Mesenchymal stem cell (in vitro differentiated cells and primary cell): Measurements from ENCODE around the gene CELF5.
"Not testable (repeated sequence)": the region's sequence is repeated elsewhere in the genome, so short reads cannot be mapped to it uniquely, and the experiment has no call there.

Experiments
- DNase-seq: peaks from one replicate; pipeline ENCODE4 v3.0.0-alpha.2; 2013
- H2AFZ ChIP-seq: one replicate; pipeline ENCODE4 v1.6.1; 2013; ENCODE audit warnings: low read depth, mild to moderate bottlenecking, control low read depth, inconsistent platforms, low read length, moderate library complexity
- H2AK5ac ChIP-seq: 2 replicates; pipeline ENCODE4 v1.6.1; 2013; ENCODE audit warnings: low read length, moderate library complexity, mild to moderate bottlenecking, inconsistent platforms; ENCODE audit not compliant: severe bottlenecking
- H2BK120ac ChIP-seq: one replicate; pipeline ENCODE4 v1.6.1; 2013; ENCODE audit warnings: low read depth, mild to moderate bottlenecking, inconsistent platforms, low read length, moderate library complexity
- H2BK12ac ChIP-seq, 2 experiments: one replicate each; pipeline ENCODE4 v1.6.1; 2013; ENCODE audit warnings: inconsistent platforms in 2 of 2, low read length in 2 of 2, mild to moderate bottlenecking in 2 of 2, moderate library complexity in 2 of 2, control low read depth in 1 of 2
- H2BK15ac ChIP-seq: one replicate; pipeline ENCODE4 v1.6.1; 2013; ENCODE audit warnings: mild to moderate bottlenecking, low read depth, inconsistent platforms; ENCODE audit not compliant: poor library complexity, severe bottlenecking
- H2BK5ac ChIP-seq: 2 replicates; pipeline ENCODE4 v1.6.1; 2013; ENCODE audit warnings: low read depth, mild to moderate bottlenecking, low read length, control low read depth, inconsistent platforms; ENCODE audit not compliant: poor library complexity, severe bottlenecking
- H3K14ac ChIP-seq, 2 experiments: one replicate each; pipeline ENCODE4 v1.6.1; 2013; ENCODE audit warnings: inconsistent platforms in 2 of 2, low read length in 2 of 2, control low read depth in 1 of 2, mild to moderate bottlenecking in 1 of 2, moderate library complexity in 1 of 2
- H3K18ac ChIP-seq, 2 experiments: one replicate each; pipeline ENCODE4 v1.6.1; 2013; ENCODE audit warnings: inconsistent platforms in 2 of 2, low read length in 2 of 2, control low read depth in 1 of 2, low read depth in 1 of 2, mild to moderate bottlenecking in 1 of 2
- H3K23ac ChIP-seq, 2 experiments: one replicate each; pipeline ENCODE4 v1.6.1; 2013; ENCODE audit warnings: inconsistent platforms in 2 of 2, low read length in 2 of 2, mild to moderate bottlenecking in 2 of 2, moderate library complexity in 2 of 2, control low read depth in 1 of 2
- H3K27ac ChIP-seq: 2 replicates; pipeline ENCODE4 v1.5.1; 2013; ENCODE audit warnings: mild to moderate bottlenecking, moderate library complexity, low read length, control low read depth, inconsistent platforms; ENCODE audit not compliant: poor library complexity, severe bottlenecking
- H3K27me3 ChIP-seq, 2 experiments: 2 replicates each; pipeline versions ENCODE4 v1.6.1 to v1.7.0; 2013; ENCODE audit warnings: low read length in 2 of 2, mild to moderate bottlenecking in 2 of 2, moderate library complexity in 2 of 2, control low read depth in 1 of 2, inconsistent platforms in 1 of 2; ENCODE audit not compliant: control insufficient read depth in 1 of 2, insufficient read depth in 1 of 2
- H3K36me3 ChIP-seq, 2 experiments: 2 replicates each; pipeline versions ENCODE4 v1.6.1 to v1.7.0; 2013; ENCODE audit warnings: low read length in 2 of 2, control low read depth in 1 of 2, inconsistent platforms in 1 of 2, low read depth in 1 of 2, mild to moderate bottlenecking in 1 of 2; ENCODE audit not compliant: insufficient read depth in 2 of 2, control insufficient read depth in 1 of 2
- H3K4ac ChIP-seq, 2 experiments: one replicate each; pipeline ENCODE4 v1.6.1; 2013; ENCODE audit warnings: inconsistent platforms in 2 of 2, low read length in 2 of 2, mild to moderate bottlenecking in 2 of 2, moderate library complexity in 2 of 2, control low read depth in 1 of 2, low read depth in 1 of 2
- H3K4me1 ChIP-seq: 2 replicates; pipeline ENCODE4 v1.6.1; 2013; ENCODE audit warnings: low read depth, low read length, control low read depth; ENCODE audit not compliant: control insufficient read depth, insufficient read depth
- H3K4me2 ChIP-seq: 2 replicates; pipeline ENCODE4 v1.6.1; 2013; ENCODE audit warnings: low read length, mild to moderate bottlenecking, inconsistent platforms; ENCODE audit not compliant: poor library complexity, severe bottlenecking
- H3K4me3 ChIP-seq, 2 experiments: 2 replicates each; pipeline versions ENCODE4 v1.5.1 to v1.7.0; 2013; ENCODE audit warnings: low read length in 2 of 2, mild to moderate bottlenecking in 2 of 2, control low read depth in 1 of 2, low read depth in 1 of 2; ENCODE audit not compliant: insufficient read depth in 1 of 2
- H3K79me1 ChIP-seq: replicated peaks from 2 replicates; pipeline ENCODE4 v1.6.1; 2013; ENCODE audit warnings: mild to moderate bottlenecking, control low read depth, low read length, inconsistent platforms; ENCODE audit not compliant: poor library complexity, severe bottlenecking
- H3K9ac ChIP-seq: 2 replicates; pipeline ENCODE4 v1.7.0; 2013; ENCODE audit warnings: mild to moderate bottlenecking, low read length, moderate library complexity
- H3K9me3 ChIP-seq: 2 replicates; pipeline ENCODE4 v1.7.0; 2013; ENCODE audit warnings: mild to moderate bottlenecking, low read length; ENCODE audit not compliant: control insufficient read depth
- H4K8ac ChIP-seq: one replicate; pipeline ENCODE4 v1.6.1; 2013; ENCODE audit warnings: inconsistent platforms, mild to moderate bottlenecking, low read length, moderate library complexity
- H4K91ac ChIP-seq: one replicate; pipeline ENCODE4 v1.6.1; 2013; ENCODE audit warnings: mild to moderate bottlenecking, low read length, inconsistent platforms
- WGBS: methylation state at CpG from one replicate; pipeline ENCODE4 v1.1.7; 2013; ENCODE audit warnings: mixed read lengths; 5-methylcytosine and 5-hydroxymethylcytosine counted together

The CELF5 gene

GRCh38 chr19:3202346-3202745 is 22.1 kb upstream of the CELF5 start:
- Histone ChIP-seq H3K4me3 (no peak overlapping the region), H2AK5ac (no peak overlapping the region)

DNA sequence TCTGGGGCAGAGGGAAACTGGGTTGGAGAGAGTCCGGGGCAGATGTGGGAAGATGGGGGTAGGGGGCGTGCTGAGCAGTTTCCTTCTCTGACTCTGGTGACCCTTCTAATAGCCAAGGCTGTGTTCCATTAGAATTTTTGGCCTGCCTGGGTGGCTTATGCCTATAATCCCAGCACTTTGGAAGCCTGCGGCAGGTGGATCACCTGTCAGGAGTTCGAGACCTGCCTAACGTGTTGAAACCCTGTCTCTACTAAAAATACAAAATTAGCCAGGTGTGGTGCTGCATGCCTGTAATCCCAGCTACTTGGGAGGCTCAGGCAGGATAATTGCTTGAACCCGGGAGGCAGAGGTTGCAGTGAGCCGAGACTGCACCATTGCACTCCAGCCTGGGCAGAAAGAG is 21.6 kb upstream of the CELF5 start:
- WGBS: 99% methylated on average over 5 of the region's 7 CpGs
- not testable (repeated sequence) for H2AK5ac ChIP-seq, H3K4ac ChIP-seq, H2BK12ac ChIP-seq, H2AFZ ChIP-seq, H3K4me2 ChIP-seq, H3K27me3 ChIP-seq, H4K8ac ChIP-seq, H2BK120ac ChIP-seq, DNase-seq, H3K9ac ChIP-seq, H3K18ac ChIP-seq, H3K4me3 ChIP-seq, H3K4me1 ChIP-seq, H2BK5ac ChIP-seq, H3K23ac ChIP-seq, H4K91ac ChIP-seq, H3K9me3 ChIP-seq, H2BK15ac ChIP-seq, H3K27ac ChIP-seq, H3K14ac ChIP-seq
- Histone ChIP-seq H3K79me1 (peaks cover 16% of the 10 kb centered on the region), H3K36me3 (peaks cover 46 to 80% of the 10 kb centered on the region in 2 experiments)

More at GRCh38 chr19:3202346-3202745, 22.1 kb upstream of the CELF5 start:
- no peaks in the 10 kb centered on the region for H3K9me3 ChIP-seq
- no peak overlapping the region for H2BK5ac ChIP-seq
- no peak overlapping the region for H2BK120ac ChIP-seq
- H3K18ac ChIP-seq: no peak overlapping the region
- no peak overlapping the region for H3K4me2 ChIP-seq
- peaks cover 40 to 75% of the 10 kb centered on the region in 2 experiments for H3K36me3 ChIP-seq
- no peak for DNase-seq
- H2AFZ ChIP-seq: no peak overlapping the region
- no peak overlapping the region for H3K14ac ChIP-seq
- no peak overlapping the region for H4K8ac ChIP-seq
- no peaks in the 10 kb centered on the region for H3K27me3 ChIP-seq
- no peak overlapping the region for H3K9ac ChIP-seq
- 95% methylated on average over 12 of the region's 12 CpGs for WGBS
- no peak overlapping the region for H2BK12ac ChIP-seq
- H3K4ac ChIP-seq: no peak overlapping the region
- no peaks in the 10 kb centered on the region for H3K4me1 ChIP-seq
- H3K27ac ChIP-seq: no peak overlapping the region
- no peak overlapping the region for H4K91ac ChIP-seq
- no peak overlapping the region for H3K23ac ChIP-seq
- no peak overlapping the region for H2BK15ac ChIP-seq
- peaks cover 16% of the 10 kb centered on the region for H3K79me1 ChIP-seq

DNA sequence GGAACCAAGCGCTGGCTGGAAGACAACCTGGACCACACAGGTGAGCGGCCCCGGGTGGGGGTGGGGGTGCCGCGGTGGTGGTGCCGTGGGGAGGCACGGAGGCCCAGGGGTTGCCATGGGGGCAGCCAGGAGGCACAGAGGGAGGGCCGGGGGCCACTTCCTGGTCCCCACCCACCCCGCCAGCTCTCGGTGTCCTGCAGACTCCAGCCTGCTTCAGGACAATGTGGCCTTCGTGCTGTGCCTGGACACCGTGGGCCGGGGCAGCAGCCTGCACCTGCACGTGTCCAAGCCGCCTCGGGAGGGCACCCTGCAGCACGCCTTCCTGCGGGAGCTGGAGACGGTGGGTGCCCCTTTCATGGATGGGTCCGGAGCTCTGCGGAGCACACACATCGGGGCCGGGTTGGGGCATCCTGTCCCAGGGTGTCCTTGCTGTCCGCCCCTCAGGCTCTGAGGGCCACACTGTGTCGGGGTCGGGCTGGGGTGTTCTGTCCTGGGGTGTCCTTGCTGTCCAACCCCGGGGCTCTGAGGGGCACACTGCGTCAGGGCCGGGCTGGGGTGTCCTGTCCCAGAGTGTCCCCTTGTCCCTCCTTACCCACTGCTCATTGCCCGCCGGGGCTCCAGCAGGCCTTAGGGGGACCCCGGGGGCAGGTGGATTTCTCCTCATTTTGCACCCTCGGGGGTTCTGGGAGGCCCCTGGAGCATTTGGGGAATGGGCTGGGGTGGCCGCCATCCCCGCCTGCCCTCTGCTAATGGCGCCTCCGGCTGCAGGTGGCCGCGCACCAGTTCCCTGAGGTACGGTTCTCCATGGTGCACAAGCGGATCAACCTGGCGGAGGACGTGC is 20.4 kb upstream of the CELF5 start:
- no peak overlapping the region for H3K4me3 ChIP-seq
- H3K4ac ChIP-seq: no peak overlapping the region
- H3K27me3 ChIP-seq: no peaks in the 10 kb centered on the region
- H3K23ac ChIP-seq: no peak overlapping the region
- no peaks in the 10 kb centered on the region for H3K9me3 ChIP-seq
- 98% methylated on average over 43 of the region's 43 CpGs for WGBS
- H3K4me1 ChIP-seq: no peaks in the 10 kb centered on the region
- H2BK5ac ChIP-seq: no peak overlapping the region
- peaks cover 44 to 85% of the 10 kb centered on the region in 2 experiments for H3K36me3 ChIP-seq
- no peak overlapping the region for H3K9ac ChIP-seq
- no peak overlapping the region for H3K4me2 ChIP-seq
- H4K91ac ChIP-seq: no peak overlapping the region
- DNase-seq: no peak
- H3K79me1 ChIP-seq: peaks cover 15% of the 10 kb centered on the region
- H2AFZ ChIP-seq: no peak overlapping the region
- H3K18ac ChIP-seq: no peak overlapping the region
- H3K14ac ChIP-seq: no peak overlapping the region
- H2AK5ac ChIP-seq: no peak overlapping the region
- no peak overlapping the region for H2BK15ac ChIP-seq
- no peak overlapping the region for H2BK120ac ChIP-seq
- H4K8ac ChIP-seq: no peak overlapping the region
- no peak overlapping the region for H3K27ac ChIP-seq
- no peak overlapping the region for H2BK12ac ChIP-seq

DNA sequence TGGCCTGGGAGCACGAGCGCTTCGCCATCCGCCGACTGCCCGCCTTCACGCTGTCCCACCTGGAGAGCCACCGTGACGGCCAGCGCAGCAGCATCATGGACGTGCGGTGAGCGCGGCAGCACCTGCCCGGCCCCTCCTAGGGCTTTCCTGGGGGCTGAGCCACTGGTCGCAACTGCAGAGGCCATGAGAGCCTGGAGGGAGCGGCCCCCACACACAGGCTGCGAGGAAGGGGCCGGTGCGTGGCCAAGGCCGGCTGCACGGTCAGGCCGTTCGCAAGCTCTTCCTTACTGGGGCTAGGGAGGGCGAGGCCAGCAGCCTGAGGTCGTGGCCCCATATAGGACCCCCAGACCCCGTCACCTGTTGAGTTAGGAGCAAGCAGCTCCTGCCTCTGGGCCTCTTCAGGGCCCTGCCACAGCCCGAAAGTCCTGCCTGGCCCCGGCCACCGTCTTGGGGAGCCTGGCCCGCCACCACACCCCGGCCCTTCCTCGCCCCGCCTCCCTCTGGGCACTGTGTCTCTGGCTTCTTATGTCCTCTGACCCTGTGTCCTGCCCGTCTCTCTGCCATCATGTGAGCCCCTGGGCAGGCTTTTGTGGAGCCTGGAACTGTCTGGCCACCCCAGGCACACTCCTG is 19.7 kb upstream of the CELF5 start:
- no peaks in the 10 kb centered on the region for H3K9me3 ChIP-seq
- no peak overlapping the region for H3K9ac ChIP-seq
- H4K91ac ChIP-seq: no peak overlapping the region
- H2BK5ac ChIP-seq: no peak overlapping the region
- 96% methylated on average over 35 of the region's 35 CpGs for WGBS
- no peak overlapping the region for H3K4me3 ChIP-seq
- H4K8ac ChIP-seq: no peak overlapping the region
- no peak overlapping the region for H2AFZ ChIP-seq
- H3K4me2 ChIP-seq: no peak overlapping the region
- no peak overlapping the region for H3K14ac ChIP-seq
- peaks cover 47 to 88% of the 10 kb centered on the region in 2 experiments for H3K36me3 ChIP-seq
- H2BK12ac ChIP-seq: no peak overlapping the region
- no peaks in the 10 kb centered on the region for H3K4me1 ChIP-seq
- no peak overlapping the region for H3K23ac ChIP-seq
- no peak overlapping the region for H2BK15ac ChIP-seq
- H3K27me3 ChIP-seq: no peaks in the 10 kb centered on the region
- H3K4ac ChIP-seq: no peak overlapping the region
- H3K79me1 ChIP-seq: peaks cover 15% of the 10 kb centered on the region
- no peak overlapping the region for H3K18ac ChIP-seq
- H2AK5ac ChIP-seq: no peak overlapping the region
- DNase-seq: no peak
- no peak overlapping the region for H2BK120ac ChIP-seq
- no peak overlapping the region for H3K27ac ChIP-seq
